CMK (cell line): ENCODE measurements around the gene LRRFIP2.

Source experiments
- DNase-seq: peaks from one replicate; pipeline ENCODE4 v3.0.0-alpha.2; 2010; ENCODE audit warnings: low read depth

The LRRFIP2 gene

DNA sequence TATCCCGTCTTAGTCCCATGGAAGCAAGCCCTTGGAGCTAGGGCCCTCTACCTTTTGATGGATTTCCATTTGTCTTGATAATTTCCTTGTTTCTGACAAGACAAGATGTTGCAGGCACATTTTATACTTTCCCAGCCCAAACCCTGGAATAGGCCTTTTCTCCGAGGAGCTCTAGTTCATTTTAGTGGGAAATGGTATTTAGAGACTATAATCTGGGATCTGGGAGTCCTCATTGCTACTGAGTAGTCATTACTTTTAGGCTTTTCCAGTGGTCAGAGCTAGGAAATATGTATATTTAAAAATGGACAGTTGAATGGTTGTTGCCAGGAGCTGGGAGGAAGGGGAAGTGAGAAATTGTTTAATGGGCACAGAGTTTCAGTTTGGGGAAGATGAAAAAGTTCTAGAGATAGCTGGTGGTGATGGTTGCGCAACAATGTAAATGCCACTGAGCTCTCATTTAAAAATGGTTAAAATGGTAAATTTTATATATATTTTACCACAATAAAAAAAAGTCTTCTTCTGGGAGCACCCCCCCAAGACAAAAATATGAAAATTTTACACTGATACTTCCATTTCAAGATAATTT is 149.5 kb downstream of the LRRFIP2 start:
- no peak for DNase-seq

DNA sequence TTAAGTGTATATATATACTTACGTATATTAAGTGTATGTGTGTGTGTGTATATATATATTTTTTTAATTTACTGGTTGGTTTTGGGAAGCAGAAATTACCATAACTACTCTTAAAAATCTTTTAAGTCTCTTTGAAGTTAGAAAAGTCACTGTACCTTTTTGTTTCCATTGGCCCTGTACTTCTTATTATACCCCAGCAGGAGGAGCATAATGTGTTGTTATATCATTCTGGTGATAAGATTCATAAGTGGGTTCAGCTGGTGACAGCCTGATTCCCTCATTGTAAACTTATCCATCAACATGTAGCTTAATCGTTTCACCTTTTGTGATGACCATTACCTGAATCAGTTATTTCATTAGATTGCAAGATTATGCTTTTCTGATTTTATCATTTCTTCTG is 150.3 kb downstream of the LRRFIP2 start:
- DNase-seq, result no peak

DNA sequence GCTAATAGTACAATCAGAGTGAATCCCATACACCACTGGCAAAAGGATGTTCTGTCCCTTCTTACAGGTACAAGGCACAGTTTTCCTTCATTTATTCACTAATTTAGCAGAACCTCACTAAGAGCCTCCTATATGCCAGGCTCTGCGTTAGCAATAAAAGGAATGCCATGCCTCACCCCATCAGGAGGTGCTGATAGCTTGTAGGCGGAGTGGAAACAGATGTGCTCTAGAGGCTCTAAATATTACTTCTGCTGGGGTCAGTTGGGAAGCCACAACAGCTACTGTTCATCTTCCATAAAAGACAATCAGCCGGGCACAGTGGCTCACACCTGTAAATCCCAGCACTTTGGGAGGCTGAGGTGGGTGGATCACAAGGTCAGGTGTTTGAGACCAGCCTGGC is 156.7 kb downstream of the LRRFIP2 start:
- no peak for DNase-seq

DNA sequence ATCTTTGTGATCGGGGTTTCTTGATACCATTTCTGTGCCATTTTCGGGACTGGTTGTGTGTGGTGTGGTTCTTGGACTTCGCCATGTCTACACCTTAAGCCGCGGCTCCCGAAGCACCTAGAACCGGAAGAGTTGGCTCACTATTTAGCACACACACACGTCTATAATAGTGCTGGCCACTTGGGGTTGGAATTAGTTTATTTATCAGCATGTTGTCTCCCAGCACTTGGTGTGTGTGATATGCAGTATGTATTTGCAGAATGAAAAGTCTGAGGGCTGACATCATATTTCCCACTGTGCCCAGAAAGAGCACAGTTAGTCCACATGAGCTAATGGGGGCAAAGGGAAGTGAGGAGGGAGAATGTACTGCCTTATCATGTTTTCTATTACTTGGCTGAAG is 157.5 kb downstream of the LRRFIP2 start:
- no peak for DNase-seq

DNA sequence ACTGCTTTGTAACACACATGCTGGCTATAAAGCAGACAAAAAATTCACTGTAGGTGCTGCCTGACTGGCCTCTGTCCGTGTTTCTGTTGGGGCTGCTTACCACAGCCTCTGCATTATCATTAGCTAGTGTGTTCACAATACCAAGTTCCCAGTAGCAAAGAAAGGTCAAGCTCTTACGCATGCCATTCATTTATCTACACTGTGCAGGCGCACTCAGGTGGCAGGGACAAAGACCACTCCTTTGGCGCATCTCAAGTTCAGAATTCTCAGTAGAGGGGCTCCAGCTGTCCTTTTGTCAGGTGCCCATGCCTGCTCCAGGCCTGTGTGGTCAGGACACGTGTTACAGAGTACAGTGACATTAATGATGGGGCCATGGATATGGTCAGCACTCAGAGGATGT is 158.7 kb downstream of the LRRFIP2 start:
- DNase-seq, result no peak

DNA sequence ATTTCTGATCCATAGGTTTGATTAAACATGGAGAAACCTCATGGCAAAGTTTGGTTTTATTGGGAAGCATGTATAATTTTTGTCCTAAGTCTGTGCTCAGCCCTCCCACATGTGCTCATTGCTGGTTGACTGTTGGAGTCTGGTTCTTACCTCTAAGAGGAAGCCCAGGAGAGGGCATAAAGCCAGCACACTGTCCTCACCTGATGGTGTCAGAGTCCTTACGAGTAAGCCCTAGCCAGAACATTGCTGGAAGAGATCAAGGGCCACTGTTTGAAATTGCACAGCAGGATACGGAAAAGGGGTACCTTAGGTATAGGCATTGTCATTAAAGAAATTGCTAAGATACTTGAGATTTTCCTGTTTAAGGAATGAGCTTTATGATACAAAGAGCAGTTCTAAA is 159.8 kb downstream of the LRRFIP2 start:
- DNase-seq, result no peak
